K562 (cell line): ENCODE measurements around the gene SRPK2. TPM values are rescaled to one million over a fixed set of nuclear protein-coding genes. Genes with fewer than 3 reads are reported as not detected.

Experiments used
- ATAC-seq: fragments of 200-7000 bp; cut with Tn5 transposase; 3 replicates; pipeline ENCODE4 v1.9.1; 2020; ENCODE audit warnings: moderate library complexity
- BruUV-seq: library from RNA; stranded (reverse); fragments of 400-500 nt; replicated peaks from 2 replicates; lab custom pipeline; 2021; lab: Mats Ljungman, UMichigan
- CTCF ChIA-PET: fragments of 300-600 bp; formaldehyde crosslinking; extraction: SDS; loops from one replicate; lab custom pipeline; 2021; ENCODE audit warnings: low intra/inter-chr PET ratio; lab: Yijun Ruan, JAX
- POLR2A ChIA-PET: fragments of 300-600, 350-650 bp; sonication (Branson Sonifier 250); formaldehyde crosslinking; extraction: SDS; loops from one replicate; lab custom pipeline; 2021; ENCODE audit warnings: antibody characterized with exemption, inconsistent platforms; lab: Yijun Ruan, JAX
- DNase-seq, 4 experiments: peaks; one replicate each; pipeline versions ENCODE4 v3.0.0 to v3.0.0-alpha.2; 2011 to 2018; ENCODE audit warnings: low spot score in 3 of 4, mixed read lengths in 3 of 4; ENCODE audit errors: extremely low read depth in 1 of 4
- FAIRE-seq: peaks from 2 replicates; lab custom pipeline; 2011; peaks lifted over from hg19 to GRCh38; lab: Jason Lieb, UNC
- H2AFZ ChIP-seq: 2 replicates; pipeline ENCODE4 v1.6.0; 2011; ENCODE audit warnings: low read depth, low read length, control low read depth, inconsistent platforms
- H3K27ac ChIP-seq: fragments of 200-600 bp; 3 replicates; pipeline ENCODE4 v1.8.0; 2011; ENCODE audit warnings: low read depth, mild to moderate bottlenecking, control low read depth, inconsistent platforms, low read length, moderate library complexity, mixed read lengths; ENCODE audit errors: extremely low read depth
- H3K27me3 ChIP-seq, 2 experiments: fragments of 300-600 bp in 1 of 2; 2 replicates in 1 of 2; 3 replicates in 1 of 2; pipeline versions ENCODE4 v1.6.0 to v1.8.0; 2011; ENCODE audit warnings: inconsistent platforms in 2 of 2, low read length in 2 of 2, mild to moderate bottlenecking in 1 of 2, mixed read lengths in 1 of 2, moderate library complexity in 1 of 2; ENCODE audit not compliant: control insufficient read depth in 2 of 2, insufficient read depth in 2 of 2
- H3K36me3 ChIP-seq: fragments of 300-600 bp; 3 replicates; pipeline ENCODE4 v1.8.0; 2011; ENCODE audit warnings: mild to moderate bottlenecking, low read length, inconsistent platforms; ENCODE audit not compliant: control insufficient read depth, insufficient read depth
- H3K4me1 ChIP-seq, 2 experiments: fragments of 200-600 bp in 1 of 2; replicated peaks in 1 of 2; 2 replicates in 1 of 2; 3 replicates in 1 of 2; pipeline versions ENCODE4 v1.5.1 to v1.8.0; 2011; ENCODE audit warnings: inconsistent platforms in 2 of 2, low read length in 2 of 2, mild to moderate bottlenecking in 1 of 2, mixed read lengths in 1 of 2, moderate library complexity in 1 of 2; ENCODE audit not compliant: control insufficient read depth in 2 of 2, insufficient read depth in 2 of 2
- H3K4me2 ChIP-seq: 2 replicates; pipeline ENCODE4 v1.6.1; 2011; ENCODE audit warnings: low read length, control low read depth, inconsistent platforms, mixed read lengths; ENCODE audit not compliant: insufficient read depth
- H3K4me3 ChIP-seq: fragments of 200-600 bp; sonication (generic), shearing (Covaris generic); 2 replicates; pipeline ENCODE4 v1.5.1; 2016; ENCODE audit warnings: control low read depth, inconsistent platforms
- H3K79me2 ChIP-seq: fragments of 200-600 bp; 3 replicates; pipeline ENCODE4 v1.8.0; 2011; ENCODE audit warnings: low read length, inconsistent platforms; ENCODE audit not compliant: control insufficient read depth, insufficient read depth
- H3K9ac ChIP-seq, 2 experiments: 2 replicates each; pipeline versions ENCODE4 v1.6.0 to v1.6.1; 2011; ENCODE audit warnings: low read depth in 2 of 2, low read length in 2 of 2, control low read depth in 1 of 2, inconsistent platforms in 1 of 2, mild to moderate bottlenecking in 1 of 2, mixed read lengths in 1 of 2; ENCODE audit not compliant: insufficient read depth in 1 of 2
- H3K9me1 ChIP-seq: one replicate; pipeline ENCODE4 v1.6.0; 2011; ENCODE audit warnings: inconsistent platforms, mild to moderate bottlenecking, low read length, moderate library complexity; ENCODE audit not compliant: control insufficient read depth, insufficient read depth
- H3K9me3 ChIP-seq: replicated peaks from 2 replicates; pipeline ENCODE4 v1.5.1; 2011; ENCODE audit warnings: low read depth, low read length, inconsistent platforms; ENCODE audit not compliant: control insufficient read depth, insufficient read depth
- H4K20me1 ChIP-seq: replicated peaks from 2 replicates; pipeline ENCODE4 v1.6.1; 2011; ENCODE audit warnings: low read length, inconsistent platforms, mixed read lengths; ENCODE audit not compliant: control insufficient read depth, insufficient read depth
- ADNP ChIP-seq: fragments of 200-800 bp; sonication (Bioruptor generic); IDR thresholded peaks from 2 replicates; pipeline ENCODE4 v1.6.1; 2016; ENCODE audit warnings: missing genetic modification characterization, missing compliant biosample characterization
- BDP1 ChIP-seq: IDR thresholded peaks from 3 replicates; pipeline ENCODE4 v1.6.1; 2011; ENCODE audit not compliant: insufficient read length, insufficient read depth
- GTF2E2 ChIP-seq: fragments of 200-800 bp; sonication (Bioruptor generic); IDR thresholded peaks from 2 replicates; pipeline ENCODE4 v1.6.1; 2016; ENCODE audit warnings: missing genetic modification characterization, missing compliant biosample characterization
- HCFC1 ChIP-seq: IDR thresholded peaks from 2 replicates; pipeline ENCODE4 v1.6.1; 2012; ENCODE audit warnings: low read depth, low read length, improper control_type of control experiment
- MEF2D ChIP-seq: conservative IDR thresholded peaks from 2 replicates; pipeline ENCODE4 v1.6.1; 2016; ENCODE audit warnings: low read depth, missing genetic modification characterization, missing compliant biosample characterization
- MTF1 ChIP-seq: fragments of 250-450 bp; sonication (Bioruptor Pico); IDR thresholded peaks from 2 replicates; pipeline ENCODE4 v1.9.0; 2021; ENCODE audit warnings: moderate library complexity, mild to moderate bottlenecking, inconsistent platforms, borderline replicate concordance
- TSC22D4 ChIP-seq: fragments of 450-650 bp; IDR thresholded peaks from 2 replicates; pipeline ENCODE4 v1.6.1; 2016; ENCODE audit warnings: missing genetic modification characterization, missing biosample characterization, control low read depth
- VEZF1 ChIP-seq: fragments of 200-800 bp; sonication (Bioruptor generic); IDR thresholded peaks from 2 replicates; pipeline ENCODE4 v1.6.1; 2017; ENCODE audit warnings: missing genetic modification characterization, missing compliant biosample characterization
- WGBS: fragments of 100-300 bp; shearing (Covaris generic); methylation state at CpG from one replicate; pipeline ENCODE4 v1.1.6; 2016; ENCODE audit warnings: low coverage, mixed read lengths; ENCODE audit not compliant: insufficient coverage; ENCODE audit errors: missing lambda C conversion rate; 5-methylcytosine and 5-hydroxymethylcytosine counted together
- in situ Hi-C: fragments of 300-500 bp; cut with MboI; formaldehyde crosslinking; loops from 4 replicates; pipeline ENCODE4 v1.15.0; 2018; ENCODE audit warnings: inconsistent platforms, mixed read lengths
- intact Hi-C: fragments of 100-400 bp; cut with micrococcal nuclease; formaldehyde crosslinking; loops from 2 replicates; pipeline ENCODE4 v1.14.2; 2022
- polyA plus RNA-seq, 8 experiments: library from polyadenylated mRNA; depleted of rRNA in 4 of 8; stranded (reverse) in 5 of 8; unstranded in 3 of 8; fragments of >200 nt; fragmentation: Nextera tagmentation in 2 of 8; fragmentation: Illumina TruSeq in 1 of 8; extraction: Ambion mirVana in 2 of 8; extraction: Trizol in 1 of 8; gene quantifications; 2 replicates each; pipeline versions ENCODE4 v1.2.1 to v1.2.3, GENCODE V29; 2011 to 2014; ENCODE audit warnings: inconsistent platforms in 1 of 8, missing spikeins in 1 of 8
- total RNA-seq, 7 experiments: library from RNA; depleted of rRNA in 6 of 7; stranded (reverse); fragments of >200 nt in 6 of 7; fragmentation: Illumina TruSeq in 2 of 7; extraction: Trizol in 2 of 7; gene quantifications; 2 replicates each; pipeline versions ENCODE4 v1.2.1 to v1.2.3, GENCODE V29; 2011 to 2021; ENCODE audit warnings: low replicate concordance in 1 of 7

Gene SRPK2
- total and polyA plus RNA-seq, 9 of the 15 experiments (the other 6 are each of a cell fraction or from before 2014, with no cell fraction given): 21.5 to 44.7 (median 33.3) TPM

DNA sequence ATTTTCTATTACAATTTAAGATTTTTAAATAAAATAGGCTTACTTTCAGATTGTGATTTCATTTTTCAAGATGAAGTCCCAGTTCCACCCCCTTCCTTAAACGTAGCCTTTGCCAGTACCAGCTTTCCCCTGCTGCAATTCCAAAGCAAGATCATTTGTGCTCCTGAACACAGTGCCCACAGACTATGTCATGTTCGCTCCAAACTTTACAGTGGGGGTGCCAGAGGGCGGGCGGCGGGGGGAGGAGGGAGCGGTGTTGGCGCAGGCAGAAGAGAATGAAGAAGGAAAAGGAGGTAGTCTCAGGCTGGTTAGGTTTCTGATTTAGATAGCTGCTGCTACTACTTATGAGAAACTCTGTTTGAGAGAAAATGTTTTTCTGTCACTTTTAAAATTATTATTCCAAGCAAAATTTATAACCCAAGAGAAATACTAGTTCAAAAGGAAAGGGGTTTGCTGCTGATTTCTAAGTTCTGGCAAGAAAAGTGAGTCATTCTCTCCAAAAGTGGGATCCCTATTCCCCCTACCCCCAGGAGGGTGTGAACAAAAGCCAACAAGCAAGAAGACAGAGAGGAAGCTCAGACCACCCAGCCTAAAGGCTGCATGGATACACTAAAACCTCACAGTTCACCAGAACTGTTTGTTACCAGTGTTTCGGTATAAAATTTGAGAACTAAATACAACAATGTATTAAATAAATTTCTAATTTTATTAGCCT lies 109.6 kb downstream of the SRPK2 start:
- TF ChIP-seq HCFC1 (no peak), MTF1 (CRISPR knock-in tag) (no peak), BDP1 (no peak), VEZF1 (CRISPR knock-in tag) (peak; percentile 19; the same call in 1 of the 2 replicates), TSC22D4 (tag) (no peak), ADNP (tag) (no peak), GTF2E2 (tag) (no peak), MEF2D (tag) (no peak)
- Histone ChIP-seq H3K27me3 (no peaks in the 10 kb centered on the region), H4K20me1 (peaks cover 8% of the 10 kb centered on the region), H3K27ac (no peak overlapping the region), H3K36me3 (no peaks in the 10 kb centered on the region), H3K9ac (no peak overlapping the region), H2AFZ (no peak overlapping the region), H3K4me2 (no peak overlapping the region), H3K4me3 (no peak overlapping the region), H3K4me1 (peaks cover 4 to 9% of the 10 kb centered on the region in 2 experiments; a peak in 4 of 5 replicates), H3K9me3 (no peaks in the 10 kb centered on the region), H3K9me1 (no peaks in the 10 kb centered on the region), H3K79me2 (peaks cover 27% of the 10 kb centered on the region)
- 71% methylated on average over 7 of the region's 8 CpGs for WGBS
- no TSS peak for BruUV-seq
- no peak for FAIRE-seq
- ATAC-seq: no peak
- ChIA-PET POLR2A (interaction anchor here (0.9 to 2.3 kb wide), 3 partner anchors 10 to 67 kb away, joined by 3 to 7 read pairs (median 5); no protein-coding TSS in a partner anchor), CTCF (no interaction called here)
- intact Hi-C loops (no loop called here), in situ Hi-C loops (no loop called here)
- no peak for DNase-seq
